Measurements from ENCODE around the gene TEX9.

GRCh38 chr15:56442354-56442753, 77.1 kb downstream of the TEX9 start:
- no peak for TF ChIP-seq CTCF (IDR thresholded peaks at IDR 0.05)
- no peak for TF ChIP-seq POLR2A (IDR thresholded peaks at IDR 0.05)

All from esophagus squamous epithelium (tissue), 4 donors.